HepG2 (cell line): ENCODE measurements around the gene VAV2. TPM values are rescaled to one million over a fixed set of nuclear protein-coding genes. Genes with fewer than 3 reads are reported as not detected.
A peak's percentile ranks its signal among the peaks of the same experiment; 100 is the strongest.

Source experiments
- CEBPZ ChIP-seq: IDR thresholded peaks from 2 replicates; pipeline ENCODE4 v1.6.1; 2012; ENCODE audit warnings: low read length, improper control_type of control experiment
- GATAD2A ChIP-seq: IDR thresholded peaks from 2 replicates; pipeline ENCODE4 v1.6.1; 2016
- HMG20B ChIP-seq: conservative IDR thresholded peaks from 2 replicates; pipeline ENCODE4 v1.6.1; 2016; ENCODE audit warnings: missing genetic modification reagents, missing compliant biosample characterization
- HNF4G ChIP-seq, 2 experiments: sonication (generic) in 1 of 2; formaldehyde crosslinking in 1 of 2; IDR thresholded peaks; 2 replicates each; pipeline versions ENCODE4 v1.4.0 to v1.6.1; 2011 to 2020; ENCODE audit warnings: borderline replicate concordance in 2 of 2, low read depth in 2 of 2, mild to moderate bottlenecking in 2 of 2, low read length in 1 of 2, missing genetic modification reagents in 1 of 2, moderate library complexity in 1 of 2
- HOXA5 ChIP-seq: sonication (generic); formaldehyde crosslinking; IDR thresholded peaks from 2 replicates; pipeline ENCODE4 v1.4.0; 2020; ENCODE audit warnings: missing genetic modification reagents
- HOXA9 ChIP-seq: sonication (generic); formaldehyde crosslinking; IDR thresholded peaks from 2 replicates; pipeline ENCODE4 v1.8.1; 2022; ENCODE audit warnings: missing genetic modification reagents, mild to moderate bottlenecking, moderate library complexity, borderline replicate concordance
- IKZF5 ChIP-seq: IDR thresholded peaks from 2 replicates; pipeline ENCODE4 v1.6.1; 2018; ENCODE audit warnings: missing genetic modification reagents, mild to moderate bottlenecking, missing compliant biosample characterization
- MATR3 ChIP-seq: sonication (generic); formaldehyde crosslinking; IDR thresholded peaks from 2 replicates; pipeline ENCODE4 v1.4.0; 2020; ENCODE audit warnings: missing genetic modification reagents
- MEIS1 ChIP-seq: sonication (generic); formaldehyde crosslinking; IDR thresholded peaks from 2 replicates; pipeline ENCODE4 v1.9.0; 2021; ENCODE audit warnings: mild to moderate bottlenecking, missing genetic modification reagents, moderate library complexity, borderline replicate concordance
- MTERF4 ChIP-seq: sonication (generic); formaldehyde crosslinking; IDR thresholded peaks from 2 replicates; pipeline ENCODE4 v1.8.0; 2023; ENCODE audit warnings: mild to moderate bottlenecking, missing genetic modification reagents
- NCOA5 ChIP-seq: sonication (generic); formaldehyde crosslinking; IDR thresholded peaks from 2 replicates; pipeline ENCODE4 v1.4.0; 2020; ENCODE audit warnings: missing genetic modification reagents
- PBX2 ChIP-seq: IDR thresholded peaks from 2 replicates; pipeline ENCODE4 v1.6.1; 2016; ENCODE audit warnings: control low read depth
- RBFOX2 ChIP-seq: fragments of 200-400 bp; formaldehyde crosslinking; IDR thresholded peaks from 2 replicates; pipeline ENCODE4 v1.6.1; 2017; ENCODE audit warnings: low read depth, mild to moderate bottlenecking, low read length
- ZBTB7A ChIP-seq: sonication (generic); formaldehyde crosslinking; IDR thresholded peaks from 2 replicates; pipeline ENCODE4 v1.8.0; 2022; ENCODE audit warnings: mild to moderate bottlenecking, missing genetic modification reagents
- ZNF367 ChIP-seq: sonication (generic); formaldehyde crosslinking; IDR thresholded peaks from 2 replicates; pipeline ENCODE4 v1.4.0; 2020; ENCODE audit warnings: missing genetic modification reagents, borderline replicate concordance
- ZNF562 ChIP-seq: sonication (generic); formaldehyde crosslinking; IDR thresholded peaks from 2 replicates; pipeline ENCODE4 v1.8.0; 2022; ENCODE audit warnings: missing genetic modification reagents, borderline replicate concordance
- ZNF616 ChIP-seq: sonication (generic); formaldehyde crosslinking; IDR thresholded peaks from 2 replicates; pipeline ENCODE4 v1.5.0; 2020; ENCODE audit warnings: low read depth, mild to moderate bottlenecking, missing genetic modification reagents
- ZNF839 ChIP-seq: sonication (generic); formaldehyde crosslinking; IDR thresholded peaks from 2 replicates; pipeline ENCODE4 v1.4.0; 2020; ENCODE audit warnings: missing genetic modification reagents, mild to moderate bottlenecking, borderline replicate concordance
- polyA plus RNA-seq, 8 experiments: library from polyadenylated mRNA; depleted of rRNA in 3 of 8; stranded (reverse) in 7 of 8; unstranded in 1 of 8; fragments of >200 nt; fragmentation: Illumina TruSeq in 4 of 8; extraction: Trizol in 4 of 8; gene quantifications; 2 replicates each; pipeline versions ENCODE4 v1.2.1 to v1.2.3, GENCODE V29; 2011 to 2016; ENCODE audit warnings: low read depth in 4 of 8, missing spikeins in 1 of 8, mixed read lengths in 1 of 8; ENCODE audit not compliant: insufficient read depth in 1 of 8
- total RNA-seq, 5 experiments: library from RNA; depleted of rRNA; stranded (reverse); fragments of >200 nt; fragmentation: Illumina TruSeq; extraction: Trizol; gene quantifications; 2 replicates each; pipeline ENCODE4 v1.2.3, GENCODE V29; 2016; ENCODE audit warnings: low read depth in 1 of 5
- TF ChIP-seq, protein P1 (sequence below): sonication (generic); formaldehyde crosslinking; IDR thresholded peaks from 2 replicates; pipeline ENCODE4 v1.8.0; 2022; ENCODE audit warnings: missing genetic modification reagents, mild to moderate bottlenecking, moderate library complexity, borderline replicate concordance

VAV2 gene
- total and polyA plus RNA-seq, 2 of the 13 experiments (the other 11 are each of a cell fraction or from before 2014, with no cell fraction given): 22.5 to 22.9 TPM

- TF ChIP-seq ZNF616 (CRISPR knock-in tag) (no peak; the same call in 1 of the 2 replicates), MTERF4 (CRISPR knock-in tag) (no peak), ZNF367 (CRISPR knock-in tag) (no peak), HOXA5 (CRISPR knock-in tag) (0 out of 2 replicates have a peak, but pooled peaks have one; percentile 19), HOXA9 (CRISPR knock-in tag) (no peak), ZNF839 (CRISPR knock-in tag) (0 out of 2 replicates have a peak, but pooled peaks have one; percentile 26), CEBPZ (no peak), ZNF562 (CRISPR knock-in tag) (no peak), HNF4G (IDR thresholded peaks at IDR 0.05; ENCODE audit: borderline replicate concordance, low read depth, low read length) (peak; percentile 87), HNF4G (CRISPR knock-in tag; IDR thresholded peaks at IDR 0.05; ENCODE audit: borderline replicate concordance, low read depth) (peak; percentile 60; the same call in 1 of the 2 replicates), RBFOX2 (no peak), NCOA5 (CRISPR knock-in tag) (no peak), GATAD2A (CRISPR knock-in tag) (peak; percentile 79), HMG20B (CRISPR knock-in tag) (no peak), MEIS1 (CRISPR knock-in tag) (no peak), MATR3 (CRISPR knock-in tag) (no peak), IKZF5 (CRISPR knock-in tag) (no peak), ZBTB7A (0 out of 2 replicates have a peak, but pooled peaks have one; percentile 29), PBX2 (no peak)
- TF ChIP-seq, protein P1, sequence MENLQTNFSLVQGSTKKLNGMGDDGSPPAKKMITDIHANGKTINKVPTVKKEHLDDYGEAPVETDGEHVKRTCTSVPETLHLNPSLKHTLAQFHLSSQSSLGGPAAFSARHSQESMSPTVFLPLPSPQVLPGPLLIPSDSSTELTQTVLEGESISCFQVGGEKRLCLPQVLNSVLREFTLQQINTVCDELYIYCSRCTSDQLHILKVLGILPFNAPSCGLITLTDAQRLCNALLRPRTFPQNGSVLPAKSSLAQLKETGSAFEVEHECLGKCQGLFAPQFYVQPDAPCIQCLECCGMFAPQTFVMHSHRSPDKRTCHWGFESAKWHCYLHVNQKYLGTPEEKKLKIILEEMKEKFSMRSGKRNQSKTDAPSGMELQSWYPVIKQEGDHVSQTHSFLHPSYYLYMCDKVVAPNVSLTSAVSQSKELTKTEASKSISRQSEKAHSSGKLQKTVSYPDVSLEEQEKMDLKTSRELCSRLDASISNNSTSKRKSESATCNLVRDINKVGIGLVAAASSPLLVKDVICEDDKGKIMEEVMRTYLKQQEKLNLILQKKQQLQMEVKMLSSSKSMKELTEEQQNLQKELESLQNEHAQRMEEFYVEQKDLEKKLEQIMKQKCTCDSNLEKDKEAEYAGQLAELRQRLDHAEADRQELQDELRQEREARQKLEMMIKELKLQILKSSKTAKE (CRISPR knock-in tag): peak; percentile 60; the same call in 1 of the 2 replicates
Measured at GRCh38 chr9:133914442-133915342, 77.4 kb downstream of the VAV2 start (continued).
